ENCODE measurements around the gene WNT2.
A peak's percentile ranks its signal among the peaks of the same experiment; 100 is the strongest.

The WNT2 gene

GRCh38 chr7:117322741-117323304, at the start of gene WNT2:
Gene WNT2, minus strand, starts transcription at chr7:117323058. Its CDS starts 69 bp downstream, at chr7:117322989.
- TF ChIP-seq ARNTL (CRISPR knock-in tag; IDR thresholded peaks at IDR 0.05; ENCODE audit: borderline replicate concordance, low read depth) (no peak), ISL1 (CRISPR knock-in tag; IDR thresholded peaks at IDR 0.05) (no peak), PPARA (CRISPR knock-in tag; IDR thresholded peaks at IDR 0.05; ENCODE audit: borderline replicate concordance) (no peak), TOX (CRISPR knock-in tag; IDR thresholded peaks at IDR 0.05; ENCODE audit: borderline replicate concordance) (no peak), ZFP3 (CRISPR knock-in tag; IDR thresholded peaks at IDR 0.05) (no peak), TSHZ2 (CRISPR knock-in tag; IDR thresholded peaks at IDR 0.05) (no peak), TCF4 (CRISPR knock-in tag; IDR thresholded peaks at IDR 0.05; ENCODE audit: borderline replicate concordance) (no peak), GLIS3 (CRISPR knock-in tag; IDR thresholded peaks at IDR 0.05) (no peak), POU6F1 (CRISPR knock-in tag; IDR thresholded peaks at IDR 0.05; ENCODE audit: borderline replicate concordance, low read depth) (no peak), BACH2 (CRISPR knock-in tag; IDR thresholded peaks at IDR 0.05; ENCODE audit: borderline replicate concordance) (no peak), ZC3H10 (CRISPR knock-in tag; IDR thresholded peaks at IDR 0.05) (no peak), ESRRG (CRISPR knock-in tag; IDR thresholded peaks at IDR 0.05) (no peak), SNAI2 (CRISPR knock-in tag; IDR thresholded peaks at IDR 0.05) (no peak), PATZ1 (CRISPR knock-in tag; IDR thresholded peaks at IDR 0.05; ENCODE audit: borderline replicate concordance) (no peak), RARB (CRISPR knock-in tag; IDR thresholded peaks at IDR 0.05) (no peak), CREB5 (CRISPR knock-in tag; IDR thresholded peaks at IDR 0.05; ENCODE audit: low read depth) (no peak)
- ATAC-seq: peak; percentile 35

- TF ChIP-seq PPARA (CRISPR knock-in tag; IDR thresholded peaks at IDR 0.05; ENCODE audit: borderline replicate concordance): no peak
- TF ChIP-seq ZNF70 (CRISPR knock-in tag; IDR thresholded peaks at IDR 0.05): no peak
- ATAC-seq: no peak
Measured at GRCh38 chr7:117372073-117372472, 49.2 kb upstream of the WNT2 start.

- ATAC-seq: no peak
- TF ChIP-seq PATZ1 (CRISPR knock-in tag; IDR thresholded peaks at IDR 0.05; ENCODE audit: borderline replicate concordance) (no peak), CSDC2 (CRISPR knock-in tag; IDR thresholded peaks at IDR 0.05) (no peak), CSRNP3 (CRISPR knock-in tag; IDR thresholded peaks at IDR 0.05) (no peak), ISL1 (CRISPR knock-in tag; IDR thresholded peaks at IDR 0.05) (no peak), CREB5 (CRISPR knock-in tag; IDR thresholded peaks at IDR 0.05; ENCODE audit: low read depth) (no peak), TOX (CRISPR knock-in tag; IDR thresholded peaks at IDR 0.05; ENCODE audit: borderline replicate concordance) (no peak), ZC3H10 (CRISPR knock-in tag; IDR thresholded peaks at IDR 0.05) (no peak), SNAI2 (CRISPR knock-in tag; IDR thresholded peaks at IDR 0.05) (no peak), GLIS3 (CRISPR knock-in tag; IDR thresholded peaks at IDR 0.05) (no peak), ZNF70 (CRISPR knock-in tag; IDR thresholded peaks at IDR 0.05) (no peak), PPARA (CRISPR knock-in tag; IDR thresholded peaks at IDR 0.05; ENCODE audit: borderline replicate concordance) (no peak), TSHZ2 (CRISPR knock-in tag; IDR thresholded peaks at IDR 0.05) (no peak), BACH2 (CRISPR knock-in tag; IDR thresholded peaks at IDR 0.05; ENCODE audit: borderline replicate concordance) (no peak), TCF4 (CRISPR knock-in tag; IDR thresholded peaks at IDR 0.05; ENCODE audit: borderline replicate concordance) (no peak)
Measured at GRCh38 chr7:117364339-117365080, 41.7 kb upstream of the WNT2 start.
